ENCODE data around the gene GP1BA. TPM values are rescaled to one million over a fixed set of nuclear protein-coding genes. Genes with fewer than 3 reads are reported as not detected.

The GP1BA gene
- total and polyA plus RNA-seq, 10 of the 15 experiments (the other 5 are each of a cell fraction or from before 2014, with no cell fraction given), result 0.04 to 0.67 (median 0.28) TPM; not detected in 1

GRCh38 chr17:4949321-4950074 lies 17.4 kb downstream of the GP1BA start (continued):
- no peak for TF ChIP-seq ZBED1 (IDR thresholded peaks at IDR 0.05; ENCODE audit: borderline replicate concordance)
- no peak for TF ChIP-seq REST (IDR thresholded peaks at IDR 0.05; ENCODE audit: low read depth, low read length)
- TF ChIP-seq PAX5 (IDR thresholded peaks at IDR 0.05; ENCODE audit: borderline replicate concordance, low read depth, low read length), result 0 out of 2 replicates have a peak, but pooled peaks have one; percentile 0
- no peak for TF ChIP-seq YBX1 (IDR thresholded peaks at IDR 0.05)
- no peak; the same call in 1 of the 2 replicates for TF ChIP-seq CREM (IDR thresholded peaks at IDR 0.05; ENCODE audit: low read depth)
- TF ChIP-seq STAT3 (IDR thresholded peaks at IDR 0.05; ENCODE audit: low read depth, low read length), result no peak
- TF ChIP-seq JUNB (IDR thresholded peaks at IDR 0.05), result no peak
- no peak for TF ChIP-seq GABPA (IDR thresholded peaks at IDR 0.05; ENCODE audit: low read depth)
- TF ChIP-seq PAX8 (IDR thresholded peaks at IDR 0.05), result no peak
- TF ChIP-seq CUX1 (IDR thresholded peaks at IDR 0.05; ENCODE audit: insufficient replicate concordance, low read depth, low read length), result no peak
- no peak for TF ChIP-seq RFX5 (IDR thresholded peaks at IDR 0.05; ENCODE audit: low read depth, low read length)
- TF ChIP-seq POLR2AphosphoS5 (IDR thresholded peaks at IDR 0.05; ENCODE audit: low read length), result peak; percentile 5; the same call in 1 of the 2 replicates
- no peak for TF ChIP-seq SIN3A (IDR thresholded peaks at IDR 0.05; ENCODE audit: low read depth, low read length)
- TF ChIP-seq KLF5 (IDR thresholded peaks at IDR 0.05; ENCODE audit: partially characterized antibody), result no peak
- no peak for TF ChIP-seq RELA (IDR thresholded peaks at IDR 0.05; ENCODE audit: borderline replicate concordance, partially characterized antibody)
- TF ChIP-seq HDGF (IDR thresholded peaks at IDR 0.05), result no peak
- no peak for TF ChIP-seq TCF7 (IDR thresholded peaks at IDR 0.05; ENCODE audit: borderline replicate concordance)
- no peak for TF ChIP-seq USF2 (IDR thresholded peaks at IDR 0.05; ENCODE audit: borderline replicate concordance, low read depth, low read length)
- no peak for TF ChIP-seq MYC (IDR thresholded peaks at IDR 0.05; ENCODE audit: insufficient read depth, insufficient read length, insufficient replicate concordance, low read length, severe bottlenecking)
- TF ChIP-seq RB1 (IDR thresholded peaks at IDR 0.05; ENCODE audit: borderline replicate concordance), result peak; percentile 68; the same call in 1 of the 2 replicates
- TF ChIP-seq CREB1 (IDR thresholded peaks at IDR 0.05; ENCODE audit: low read depth), result no peak
- TF ChIP-seq SREBF2 (IDR thresholded peaks at IDR 0.05; ENCODE audit: low read length), result no peak
